ENCODE results near the gene GLO1.

Gene GLO1

GRCh38 chr6:38728203-38728602 is 25.3 kb upstream of the GLO1 start:
- Histone ChIP-seq H3K27me3 (ENCODE audit: insufficient read depth, low read length) (no peaks in the 10 kb centered on the region), H3K9ac (ENCODE audit: low read length) (no peak overlapping the region), H3K79me2 (ENCODE audit: insufficient read depth, low read length) (no peaks in the 10 kb centered on the region), H2AFZ (ENCODE audit: low read length) (no peak overlapping the region), H3K4me1 (ENCODE audit: insufficient read depth, low read length, severe bottlenecking) (no peaks in the 10 kb centered on the region), H3K4me3 (ENCODE audit: low read depth, low read length, poor library complexity, severe bottlenecking) (no peak overlapping the region), H3K4me2 (ENCODE audit: low read length) (no peak overlapping the region), H3K27ac (ENCODE audit: low read depth, low read length, poor library complexity, severe bottlenecking) (no peak overlapping the region), H3F3A (ENCODE audit: insufficient read depth, low read length) (no peaks in the 10 kb centered on the region), H4K20me1 (ENCODE audit: insufficient read depth, low read length) (no peaks in the 10 kb centered on the region), H3K9me2 (ENCODE audit: low read depth, low read length) (no peaks in the 10 kb centered on the region), H3K9me3 (ENCODE audit: low read length) (no peaks in the 10 kb centered on the region), H3K36me3 (ENCODE audit: insufficient read depth, low read length) (no peaks in the 10 kb centered on the region)
- TF ChIP-seq EZH2 (IDR thresholded peaks at IDR 0.05; ENCODE audit: borderline replicate concordance, low read length), result no peak
- TF ChIP-seq, protein P1, sequence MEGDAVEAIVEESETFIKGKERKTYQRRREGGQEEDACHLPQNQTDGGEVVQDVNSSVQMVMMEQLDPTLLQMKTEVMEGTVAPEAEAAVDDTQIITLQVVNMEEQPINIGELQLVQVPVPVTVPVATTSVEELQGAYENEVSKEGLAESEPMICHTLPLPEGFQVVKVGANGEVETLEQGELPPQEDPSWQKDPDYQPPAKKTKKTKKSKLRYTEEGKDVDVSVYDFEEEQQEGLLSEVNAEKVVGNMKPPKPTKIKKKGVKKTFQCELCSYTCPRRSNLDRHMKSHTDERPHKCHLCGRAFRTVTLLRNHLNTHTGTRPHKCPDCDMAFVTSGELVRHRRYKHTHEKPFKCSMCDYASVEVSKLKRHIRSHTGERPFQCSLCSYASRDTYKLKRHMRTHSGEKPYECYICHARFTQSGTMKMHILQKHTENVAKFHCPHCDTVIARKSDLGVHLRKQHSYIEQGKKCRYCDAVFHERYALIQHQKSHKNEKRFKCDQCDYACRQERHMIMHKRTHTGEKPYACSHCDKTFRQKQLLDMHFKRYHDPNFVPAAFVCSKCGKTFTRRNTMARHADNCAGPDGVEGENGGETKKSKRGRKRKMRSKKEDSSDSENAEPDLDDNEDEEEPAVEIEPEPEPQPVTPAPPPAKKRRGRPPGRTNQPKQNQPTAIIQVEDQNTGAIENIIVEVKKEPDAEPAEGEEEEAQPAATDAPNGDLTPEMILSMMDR (IDR thresholded peaks at IDR 0.05; ENCODE audit: low read length), result no peak

GRCh38 chr6:38725414-38726183 is 22.7 kb upstream of the GLO1 start:
- no peaks in the 10 kb centered on the region for H3K27me3 ChIP-seq (ENCODE audit: insufficient read depth, low read length)
- no peak overlapping the region for H3K4me2 ChIP-seq (ENCODE audit: low read length)
- H4K20me1 ChIP-seq (ENCODE audit: insufficient read depth, low read length), result no peaks in the 10 kb centered on the region
- TF ChIP-seq, protein P1 (IDR thresholded peaks at IDR 0.05; ENCODE audit: low read length), result no peak
- TF ChIP-seq EZH2 (IDR thresholded peaks at IDR 0.05; ENCODE audit: borderline replicate concordance, low read length), result no peak
- H3K9ac ChIP-seq (ENCODE audit: low read length), result no peak overlapping the region
- no peaks in the 10 kb centered on the region for H3K9me2 ChIP-seq (ENCODE audit: low read depth, low read length)
- no peak overlapping the region for H2AFZ ChIP-seq (ENCODE audit: low read length)
- no peaks in the 10 kb centered on the region for H3K9me3 ChIP-seq (ENCODE audit: low read length)
- no peak overlapping the region for H3K27ac ChIP-seq (ENCODE audit: low read depth, low read length, poor library complexity, severe bottlenecking)
- H3K4me1 ChIP-seq (ENCODE audit: insufficient read depth, low read length, severe bottlenecking), result no peaks in the 10 kb centered on the region
- H3F3A ChIP-seq (ENCODE audit: insufficient read depth, low read length), result no peaks in the 10 kb centered on the region
- no peaks in the 10 kb centered on the region for H3K36me3 ChIP-seq (ENCODE audit: insufficient read depth, low read length)
- H3K79me2 ChIP-seq (ENCODE audit: insufficient read depth, low read length), result no peaks in the 10 kb centered on the region
- no peak overlapping the region for H3K4me3 ChIP-seq (ENCODE audit: low read depth, low read length, poor library complexity, severe bottlenecking)

GRCh38 chr6:38724343-38724742 is 21.4 kb upstream of the GLO1 start:
- no peak overlapping the region for H3K27ac ChIP-seq (ENCODE audit: low read depth, low read length, poor library complexity, severe bottlenecking)
- no peak for TF ChIP-seq EZH2 (IDR thresholded peaks at IDR 0.05; ENCODE audit: borderline replicate concordance, low read length)
- TF ChIP-seq, protein P1 (IDR thresholded peaks at IDR 0.05; ENCODE audit: low read length), result no peak
- H3K36me3 ChIP-seq (ENCODE audit: insufficient read depth, low read length), result no peaks in the 10 kb centered on the region
- H3K79me2 ChIP-seq (ENCODE audit: insufficient read depth, low read length), result no peaks in the 10 kb centered on the region
- H3K9me2 ChIP-seq (ENCODE audit: low read depth, low read length), result no peaks in the 10 kb centered on the region
- H2AFZ ChIP-seq (ENCODE audit: low read length), result no peak overlapping the region
- H3K4me2 ChIP-seq (ENCODE audit: low read length), result no peak overlapping the region
- H3K27me3 ChIP-seq (ENCODE audit: insufficient read depth, low read length), result no peaks in the 10 kb centered on the region
- H3K4me1 ChIP-seq (ENCODE audit: insufficient read depth, low read length, severe bottlenecking), result no peaks in the 10 kb centered on the region
- no peak overlapping the region for H3K9ac ChIP-seq (ENCODE audit: low read length)
- no peaks in the 10 kb centered on the region for H3F3A ChIP-seq (ENCODE audit: insufficient read depth, low read length)
- no peak overlapping the region for H3K4me3 ChIP-seq (ENCODE audit: low read depth, low read length, poor library complexity, severe bottlenecking)
- H3K9me3 ChIP-seq (ENCODE audit: low read length), result no peaks in the 10 kb centered on the region
- no peaks in the 10 kb centered on the region for H4K20me1 ChIP-seq (ENCODE audit: insufficient read depth, low read length)

Data from OCI-LY1 (cell line).